SHP77 treated with DMSO at 0.1 percent for 48 hours (cell line): ENCODE measurements around the gene PLEKHJ1.

ENCODE experiments used
- DNase-seq: peaks from one replicate; lab custom pipeline; 2025; lab: John Stamatoyannopoulos, UW

PLEKHJ1 gene

DNA sequence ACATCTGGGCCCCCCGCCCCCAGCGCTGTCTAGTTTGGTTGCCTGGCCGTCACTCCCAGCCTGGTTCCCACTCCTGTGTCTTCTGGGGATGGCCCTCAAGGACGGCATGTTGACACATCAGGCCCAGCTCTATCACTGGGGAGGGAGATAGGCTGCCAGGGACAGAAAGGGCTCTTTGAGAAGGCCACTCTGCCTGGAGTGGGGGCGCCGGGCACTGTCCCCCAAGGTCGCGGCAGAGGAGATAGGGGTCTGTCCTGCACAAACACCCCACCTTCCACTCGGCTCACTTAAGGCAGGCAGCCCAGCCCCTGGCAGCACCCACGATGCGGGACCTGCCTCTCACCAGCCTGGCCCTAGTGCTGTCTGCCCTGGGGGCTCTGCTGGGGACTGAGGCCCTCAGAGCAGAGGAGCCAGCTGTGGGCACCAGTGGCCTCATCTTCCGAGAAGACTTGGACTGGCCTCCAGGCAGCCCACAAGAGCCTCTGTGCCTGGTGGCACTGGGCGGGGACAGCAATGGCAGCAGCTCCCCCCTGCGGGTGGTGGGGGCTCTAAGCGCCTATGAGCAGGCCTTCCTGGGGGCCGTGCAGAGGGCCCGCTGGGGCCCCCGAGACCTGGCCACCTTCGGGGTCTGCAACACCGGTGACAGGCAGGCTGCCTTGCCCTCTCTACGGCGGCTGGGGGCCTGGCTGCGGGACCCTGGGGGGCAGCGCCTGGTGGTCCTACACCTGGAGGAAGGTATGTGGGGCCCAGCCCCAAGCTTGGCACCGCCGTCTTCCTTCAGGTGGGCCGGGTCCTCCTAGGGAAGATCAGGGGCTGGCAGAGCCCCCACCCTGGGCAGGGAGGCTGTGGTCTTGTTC is 13.1 kb upstream of the PLEKHJ1 start, which contains the start of gene AMH:
Gene AMH, plus strand, starts transcription at position 314 of the 857 bp plus-strand sequence. Its CDS starts 10 bp downstream, at position 324.
- DNase-seq, result no peak

DNA sequence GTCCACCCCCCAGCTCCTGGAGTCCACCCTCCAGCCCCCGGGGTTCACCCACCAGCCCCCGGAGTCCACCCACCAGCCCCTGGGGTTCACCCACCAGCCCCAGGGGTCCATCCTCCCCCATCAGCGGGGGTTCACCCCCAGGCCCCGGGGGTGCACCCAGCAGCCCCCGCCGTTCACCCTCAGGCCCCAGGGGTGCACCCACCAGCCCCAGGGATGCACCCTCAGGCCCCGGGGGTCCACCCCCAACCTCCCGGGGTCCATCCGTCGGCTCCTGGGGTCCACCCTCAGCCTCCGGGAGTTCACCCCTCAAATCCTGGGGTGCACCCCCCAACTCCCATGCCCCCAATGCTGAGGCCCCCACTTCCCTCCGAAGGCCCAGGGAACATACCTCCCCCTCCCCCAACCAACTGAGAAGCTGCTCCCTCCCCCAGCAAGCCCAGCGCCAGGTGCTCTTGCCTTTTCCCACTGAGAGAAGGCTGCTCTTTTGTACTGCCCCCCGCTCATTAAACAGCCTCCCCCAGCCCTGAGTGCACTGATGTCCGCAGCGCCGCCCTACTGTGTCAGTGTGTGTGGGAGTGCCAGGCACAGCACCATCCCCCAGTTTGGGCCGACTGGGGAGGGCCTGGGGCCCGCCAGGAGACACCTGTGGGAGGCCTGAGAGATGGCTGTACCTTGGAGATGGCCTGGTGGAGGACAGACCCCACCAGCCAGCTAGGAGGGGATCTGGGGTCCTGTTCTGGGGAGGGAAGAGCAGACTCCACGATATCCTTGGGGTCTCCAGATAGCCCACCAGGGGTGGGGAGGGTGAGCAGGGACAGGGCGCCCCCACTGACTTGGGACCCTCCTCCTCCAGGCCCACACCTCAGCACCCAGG is 12.2 kb upstream of the PLEKHJ1 start:
- no peak for DNase-seq

GRCh38 chr19:2247433-2248101 is 11.4 kb upstream of the PLEKHJ1 start:
- DNase-seq, result no peak

DNA sequence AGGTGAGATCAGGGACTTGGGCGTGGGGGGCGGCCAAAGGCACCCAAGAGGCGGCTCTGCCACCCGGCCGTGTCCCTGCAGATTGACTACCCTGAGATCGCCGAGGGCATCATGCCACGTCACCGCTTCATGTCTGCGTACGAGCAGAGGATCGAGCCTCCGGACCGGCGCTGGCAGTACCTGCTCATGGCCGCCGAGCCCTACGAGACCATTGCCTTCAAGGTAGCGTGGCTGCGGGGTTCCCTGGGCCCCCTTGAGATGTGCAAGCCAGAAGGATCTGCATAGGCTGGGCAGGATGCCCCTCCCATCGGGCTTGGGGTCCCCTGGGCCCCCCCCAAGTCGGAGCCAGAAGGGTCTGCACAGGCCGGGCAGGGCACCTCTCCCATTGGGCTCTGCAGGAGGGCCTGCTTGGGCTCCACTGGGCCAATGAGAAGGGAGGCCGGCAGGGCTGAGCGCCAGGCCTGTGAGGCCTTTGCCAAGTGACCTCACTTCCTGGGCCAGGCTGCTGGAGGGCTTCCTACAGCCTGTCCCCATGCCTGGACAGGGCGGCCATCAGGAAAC is 10.8 kb upstream of the PLEKHJ1 start:
- no peak for DNase-seq

GRCh38 chr19:2246014-2246620 is 10.0 kb upstream of the PLEKHJ1 start:
- DNase-seq, result no peak

GRCh38 chr19:2245273-2245672 is 9.1 kb upstream of the PLEKHJ1 start:
- no peak for DNase-seq

DNA sequence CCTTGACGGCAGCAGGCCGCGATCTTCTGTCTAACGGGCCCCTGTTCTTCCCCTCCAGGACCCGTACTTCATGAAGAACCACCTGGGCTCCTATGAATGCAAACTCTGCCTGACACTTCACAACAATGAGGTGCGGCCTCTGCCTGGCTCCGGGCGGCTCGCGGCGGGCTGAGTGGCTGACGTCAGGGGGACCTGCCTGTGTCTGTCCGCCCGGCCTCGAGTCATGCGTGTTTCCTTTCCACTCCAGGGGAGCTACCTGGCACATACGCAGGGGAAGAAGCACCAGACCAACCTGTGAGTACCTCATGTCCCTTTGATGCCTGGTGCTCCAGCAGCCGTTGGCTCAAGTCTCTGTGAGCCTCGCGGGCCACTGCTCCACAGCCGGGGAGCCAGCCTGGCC is 8.4 kb upstream of the PLEKHJ1 start:
- DNase-seq, result no peak

GRCh38 chr19:2244125-2244411 is 7.9 kb upstream of the PLEKHJ1 start:
- DNase-seq, result no peak

DNA sequence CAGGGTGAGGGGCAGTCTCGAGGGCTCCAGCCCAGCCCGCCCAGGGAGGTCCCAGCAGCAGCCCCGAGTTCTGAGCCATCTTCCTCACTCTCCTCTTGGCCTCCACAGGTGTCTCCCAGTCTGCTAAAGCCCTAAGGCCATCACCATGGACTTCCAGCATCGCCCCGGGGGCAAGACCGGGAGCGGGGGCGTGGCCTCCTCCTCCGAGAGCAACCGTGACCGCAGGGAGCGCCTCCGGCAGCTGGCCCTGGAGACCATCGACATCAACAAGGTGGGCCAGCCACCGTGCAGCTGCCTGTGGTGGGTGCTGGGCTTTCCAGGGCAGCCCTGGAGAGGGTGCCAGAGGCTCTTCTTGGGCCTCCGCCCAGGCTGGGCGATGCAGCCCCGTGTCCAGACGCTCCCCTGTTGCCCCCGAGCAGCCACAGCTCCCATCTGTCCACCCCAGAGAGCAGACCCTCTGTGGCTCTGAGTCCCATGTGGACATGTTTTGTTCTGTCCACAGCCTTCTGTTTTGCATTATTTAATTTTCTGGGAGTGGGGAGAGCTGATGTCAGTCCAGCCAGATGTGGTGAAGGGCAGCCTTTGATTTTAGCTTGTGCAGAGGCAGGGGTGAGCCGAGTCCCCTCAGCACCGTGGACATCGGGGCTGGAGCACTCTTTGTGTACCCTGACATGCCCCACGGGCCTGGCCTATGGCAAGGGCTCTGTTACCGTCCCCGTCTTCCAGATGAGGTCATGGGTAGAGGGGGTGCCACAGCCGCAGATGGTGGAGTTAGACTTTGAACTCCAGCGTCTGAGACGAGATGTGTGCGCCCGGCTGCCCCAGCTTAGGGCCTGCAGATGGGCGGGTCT is 7.4 kb upstream of the PLEKHJ1 start:
- DNase-seq, result no peak

DNA sequence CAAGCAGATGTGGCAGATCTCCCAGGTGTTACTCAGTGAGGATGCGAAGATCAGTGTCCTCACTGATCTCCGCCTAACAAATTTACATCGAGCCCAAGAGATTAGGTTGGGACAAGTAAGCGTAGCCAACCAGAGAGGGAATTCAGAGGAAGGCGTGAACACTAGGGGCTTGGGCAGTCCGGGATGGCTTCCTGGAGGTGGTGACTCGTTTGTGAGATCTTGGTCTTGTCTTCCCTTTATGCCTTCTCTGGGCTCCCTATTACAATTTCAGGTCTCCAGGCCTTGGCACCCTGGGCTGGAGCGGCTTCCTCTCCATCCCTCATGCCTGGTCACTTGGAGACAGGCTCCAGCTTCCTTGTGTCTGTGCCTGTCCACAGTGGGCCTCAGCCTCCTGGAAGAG is 6.7 kb upstream of the PLEKHJ1 start:
- no peak for DNase-seq

DNA sequence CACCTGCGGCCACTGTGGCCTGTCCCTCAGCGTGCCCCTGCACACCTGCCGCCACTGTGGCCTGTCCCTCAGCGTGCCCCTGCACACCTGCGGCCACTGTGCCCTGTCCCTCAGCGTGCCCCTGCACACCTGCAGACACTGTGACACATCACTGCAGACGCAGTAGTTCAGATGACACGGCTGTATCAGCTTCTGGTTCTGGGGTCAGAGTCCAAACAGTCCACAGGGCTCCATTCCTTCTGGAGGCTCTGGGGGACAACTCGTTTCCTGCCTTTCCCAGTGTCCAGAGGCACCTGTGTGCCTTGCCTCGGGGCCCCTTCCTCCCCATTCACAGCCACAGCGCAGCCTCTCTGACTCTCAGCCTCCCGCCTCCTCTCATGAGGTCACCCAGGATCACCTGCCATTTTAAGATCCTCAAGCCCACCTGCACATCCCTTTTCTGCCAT is 6.0 kb upstream of the PLEKHJ1 start:
- DNase-seq, result no peak

DNA sequence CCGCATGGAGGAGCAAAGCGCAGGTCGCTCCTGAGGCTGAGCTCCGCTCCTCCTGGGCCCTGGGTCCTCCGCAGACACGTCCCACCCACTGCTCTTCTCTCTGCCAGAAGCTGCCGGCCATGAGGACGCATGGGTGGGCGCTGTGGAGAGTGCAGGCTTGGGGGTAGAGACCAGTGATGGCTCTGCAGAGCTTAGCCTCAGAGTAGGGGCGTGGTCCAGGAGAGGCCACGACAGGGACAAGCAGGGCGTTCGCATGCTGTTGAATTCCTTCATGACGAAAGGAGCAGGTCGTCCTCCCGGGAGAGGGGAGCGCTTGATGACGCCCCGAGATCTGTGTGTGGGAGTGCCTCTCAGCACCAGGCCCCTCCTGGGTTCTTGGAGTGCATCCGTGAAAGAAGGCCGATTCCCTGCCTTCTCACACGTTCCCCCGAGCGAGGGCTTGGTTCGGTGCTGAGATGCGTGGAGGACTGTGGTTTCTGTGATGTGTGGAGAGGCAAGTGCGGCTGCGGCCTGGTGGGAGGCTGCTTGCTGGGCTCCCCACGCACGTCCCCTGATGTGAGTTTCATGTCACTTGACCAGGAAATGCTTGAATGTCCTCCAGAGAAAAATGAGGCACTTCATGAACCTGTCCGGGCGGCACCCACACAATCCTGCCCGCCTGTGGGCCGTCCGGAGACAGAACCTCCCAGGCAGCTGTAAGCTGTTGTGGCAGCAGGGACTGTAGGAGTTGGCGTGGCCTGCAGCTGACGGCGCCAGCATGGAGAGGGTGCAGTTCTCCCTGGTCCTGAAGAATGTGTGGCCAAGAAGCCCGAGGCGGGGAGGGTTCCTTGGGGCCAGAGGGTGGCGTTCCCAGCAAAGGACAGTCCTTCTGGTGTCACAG is 5.0 kb upstream of the PLEKHJ1 start:
- DNase-seq, result no peak

GRCh38 chr19:2239771-2240770 is 3.9 kb upstream of the PLEKHJ1 start:
- no peak for DNase-seq

DNA sequence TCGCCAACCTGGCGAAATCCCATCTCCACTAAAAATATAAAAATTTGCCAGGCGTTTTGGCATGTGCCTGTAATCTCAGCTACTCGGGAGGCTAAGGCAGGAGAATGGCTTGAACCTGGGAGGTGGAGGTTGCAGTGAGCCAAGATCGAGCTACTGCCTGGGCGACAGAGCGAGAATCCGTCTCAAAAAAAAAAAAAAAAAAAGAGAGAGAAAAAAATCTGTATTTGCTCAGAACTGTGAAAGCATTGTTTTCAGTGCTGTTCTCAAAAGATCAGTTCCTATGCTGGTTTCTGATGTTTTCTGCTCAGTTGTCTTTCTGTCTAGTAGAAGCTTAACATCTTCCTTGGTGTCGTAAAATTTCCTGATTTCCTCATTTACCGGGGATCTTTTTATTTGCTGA is 3.0 kb upstream of the PLEKHJ1 start:
- DNase-seq, result no peak

DNA sequence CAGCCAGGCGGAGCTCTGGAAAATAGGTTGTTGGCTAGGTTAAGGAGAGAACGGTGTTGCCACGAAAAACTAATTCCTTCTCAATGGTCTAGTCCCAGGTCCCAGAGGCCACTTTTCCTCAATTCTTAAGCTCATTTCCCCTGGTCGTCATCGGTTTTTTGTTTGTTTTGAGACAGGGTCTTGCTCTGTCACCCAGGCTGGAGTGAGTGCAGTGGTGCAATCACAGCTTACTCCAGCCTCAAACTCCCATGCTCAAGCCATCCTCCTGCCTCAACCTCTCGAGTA is 1.7 kb upstream of the PLEKHJ1 start:
- DNase-seq, result no peak

GRCh38 chr19:2237051-2237868 is 1.1 kb upstream of the PLEKHJ1 start:
- no peak for DNase-seq

- no peak for DNase-seq
Measured at GRCh38 chr19:2236064-2236313, 140 bp downstream of the PLEKHJ1 start.

GRCh38 chr19:2235381-2236063 is 607 bp downstream of the PLEKHJ1 start:
- peak; percentile 57 for DNase-seq
